SU-DHL-6 (cell line): Measurements from ENCODE around the gene EOMES.

Source experiments
- H2AFZ ChIP-seq: fragments of 200-600 bp; sonication (generic); 2 replicates; pipeline ENCODE4 v1.6.1; 2014; ENCODE audit warnings: low read depth, mild to moderate bottlenecking, moderate library complexity, mixed read lengths, antibody characterized with exemption, low read length; ENCODE audit not compliant: severe bottlenecking
- H3F3A ChIP-seq: fragments of 200-600 bp; shearing (Covaris generic); 2 replicates; pipeline ENCODE4 v1.6.0; 2016; ENCODE audit warnings: antibody characterized with exemption, mild to moderate bottlenecking; ENCODE audit not compliant: insufficient read depth
- H3K27ac ChIP-seq: fragments of 200-600 bp; sonication (generic); 2 replicates; pipeline ENCODE4 v1.5.1; 2016; ENCODE audit warnings: low read depth, mild to moderate bottlenecking, low read length, moderate library complexity, mixed read lengths
- H3K27me3 ChIP-seq: fragments of 200-600 bp; sonication (generic), shearing (Covaris generic); 2 replicates; pipeline ENCODE4 v1.6.0; 2014; ENCODE audit warnings: mild to moderate bottlenecking, low read length
- H3K36me3 ChIP-seq: fragments of 200-600 bp; sonication (generic); 2 replicates; pipeline ENCODE4 v1.6.1; 2014; ENCODE audit warnings: mild to moderate bottlenecking, low read length, mixed read lengths
- H3K4me2 ChIP-seq: fragments of 300-600, 200-600 bp; shearing (Covaris generic), sonication (generic); 2 replicates; pipeline ENCODE4 v1.6.0; 2014; ENCODE audit warnings: low read length, low read depth, mild to moderate bottlenecking; ENCODE audit not compliant: poor library complexity, severe bottlenecking
- H3K4me3 ChIP-seq: fragments of 200-600 bp; sonication (generic); 2 replicates; pipeline ENCODE4 v1.5.1; 2014; ENCODE audit warnings: antibody characterized with exemption, low read length, mild to moderate bottlenecking, mixed read lengths; ENCODE audit not compliant: insufficient read depth, poor library complexity, severe bottlenecking
- H3K79me2 ChIP-seq: fragments of 200-600 bp; sonication (generic); 2 replicates; pipeline ENCODE4 v1.6.1; 2014; ENCODE audit warnings: mild to moderate bottlenecking, low read length, moderate library complexity; ENCODE audit not compliant: insufficient read depth
- H3K9ac ChIP-seq: fragments of 200-600 bp; sonication (generic); 2 replicates; pipeline ENCODE4 v1.7.0; 2014; ENCODE audit warnings: mild to moderate bottlenecking, low read length
- H3K9me2 ChIP-seq: fragments of 200-600 bp; sonication (generic); replicated peaks from 2 replicates; pipeline ENCODE4 v1.6.1; 2014; ENCODE audit warnings: low read length; ENCODE audit not compliant: insufficient read depth
- H3K9me3 ChIP-seq: fragments of 200-600 bp; sonication (generic); 2 replicates; pipeline ENCODE4 v1.6.1; 2014; ENCODE audit warnings: low read length, mixed read lengths; ENCODE audit not compliant: insufficient read depth
- H4K20me1 ChIP-seq: fragments of 200-600 bp; sonication (generic); 2 replicates; pipeline ENCODE4 v1.6.1; 2014; ENCODE audit warnings: low read depth, mild to moderate bottlenecking, antibody characterized with exemption, low read length, moderate library complexity, mixed read lengths
- CTCF ChIP-seq: fragments of 200-600 bp; sonication (generic); IDR thresholded peaks from one replicate; pipeline ENCODE4 v1.5.1; 2017; ENCODE audit warnings: antibody characterized with exemption, mild to moderate bottlenecking, low read length, moderate library complexity; ENCODE audit not compliant: insufficient read depth, poor library complexity, severe bottlenecking
- EZH2phosphoT487 ChIP-seq: fragments of 200-600 bp; sonication (generic), shearing (Covaris generic); conservative IDR thresholded peaks from 2 replicates; pipeline ENCODE4 v1.6.1; 2018; ENCODE audit warnings: mild to moderate bottlenecking, antibody characterized with exemption, low read length, moderate library complexity, mixed read lengths

The EOMES gene

GRCh38 chr3:27679691-27680090 lies 42.4 kb downstream of the EOMES start:
- Histone ChIP-seq H3K79me2 (no peaks in the 10 kb centered on the region), H3K27me3 (no peaks in the 10 kb centered on the region), H3K9me2 (no peaks in the 10 kb centered on the region), H3K4me3 (no peak overlapping the region), H3K4me2 (no peak overlapping the region), H3K36me3 (no peaks in the 10 kb centered on the region), H3F3A (no peaks in the 10 kb centered on the region), H4K20me1 (no peaks in the 10 kb centered on the region), H3K9ac (no peak overlapping the region), H3K9me3 (no peaks in the 10 kb centered on the region), H3K27ac (no peak overlapping the region), H2AFZ (no peak overlapping the region)
- TF ChIP-seq CTCF (no peak), EZH2phosphoT487 (no peak)

GRCh38 chr3:27678234-27678633 lies 43.9 kb downstream of the EOMES start:
- no peak overlapping the region for H3K9ac ChIP-seq
- H3K27ac ChIP-seq, result no peak overlapping the region

GRCh38 chr3:27677565-27677964 lies 44.6 kb downstream of the EOMES start:
- H3K4me2 ChIP-seq, result no peak overlapping the region
- H2AFZ ChIP-seq, result no peak overlapping the region
- H3K27ac ChIP-seq, result no peak overlapping the region
- no peaks in the 10 kb centered on the region for H4K20me1 ChIP-seq
- H3K36me3 ChIP-seq, result no peaks in the 10 kb centered on the region
- no peak overlapping the region for H3K4me3 ChIP-seq
- no peaks in the 10 kb centered on the region for H3K9me2 ChIP-seq
- H3K9ac ChIP-seq, result no peak overlapping the region
- H3K79me2 ChIP-seq, result no peaks in the 10 kb centered on the region
- H3F3A ChIP-seq, result no peaks in the 10 kb centered on the region
- H3K9me3 ChIP-seq, result no peaks in the 10 kb centered on the region
- TF ChIP-seq EZH2phosphoT487, result no peak
- TF ChIP-seq CTCF, result no peak
- no peaks in the 10 kb centered on the region for H3K27me3 ChIP-seq

More at GRCh38 chr3:27678234-27678633, 43.9 kb downstream of the EOMES start:
- no peak for TF ChIP-seq CTCF
- TF ChIP-seq EZH2phosphoT487, result no peak
- Histone ChIP-seq H3K27me3 (no peaks in the 10 kb centered on the region), H2AFZ (no peak overlapping the region), H3K4me3 (no peak overlapping the region), H3K79me2 (no peaks in the 10 kb centered on the region), H3K4me2 (no peak overlapping the region), H4K20me1 (no peaks in the 10 kb centered on the region), H3K9me2 (no peaks in the 10 kb centered on the region), H3K9me3 (no peaks in the 10 kb centered on the region), H3F3A (no peaks in the 10 kb centered on the region), H3K36me3 (no peaks in the 10 kb centered on the region)

GRCh38 chr3:27675287-27675686 lies 46.8 kb downstream of the EOMES start:
- no peak overlapping the region for H3K4me2 ChIP-seq
- H3F3A ChIP-seq, result no peaks in the 10 kb centered on the region
- H3K27me3 ChIP-seq, result no peaks in the 10 kb centered on the region
- H3K79me2 ChIP-seq, result no peaks in the 10 kb centered on the region
- H3K9ac ChIP-seq, result no peak overlapping the region
- H3K36me3 ChIP-seq, result no peaks in the 10 kb centered on the region
- no peak for TF ChIP-seq CTCF
- no peak for TF ChIP-seq EZH2phosphoT487
- no peak overlapping the region for H2AFZ ChIP-seq
- no peaks in the 10 kb centered on the region for H3K9me2 ChIP-seq
- no peak overlapping the region for H3K27ac ChIP-seq
- no peaks in the 10 kb centered on the region for H3K9me3 ChIP-seq
- H4K20me1 ChIP-seq, result no peaks in the 10 kb centered on the region
- H3K4me3 ChIP-seq, result no peak overlapping the region
